ENCODE measurements around the gene GRIN2B.

Gene GRIN2B

GRCh38 chr12:13981296-13981962, at the start of gene GRIN2B:
GRIN2B (minus strand) TSS chr12:13981602; CDS start chr12:13866208, 115,394 bp downstream.
- TF ChIP-seq Cebpa-rat (IDR thresholded peaks at IDR 0.05), result no peak
- Histone ChIP-seq H3K36me3 (no peaks in the 10 kb centered on the region), H3K4me1 (peaks cover 0 to 8% (median 0%) of the 10 kb centered on the region in 10 experiments; a peak in 4 of 20 replicates), H3K4me3 (peak within 1 kb of the TSS in 9 of 10 experiments; percentile 14 to 46 (median 29); a peak in 15 of 20 replicates), H3K27me3 (peaks cover 31 to 58% (median 45%) of the 10 kb centered on the region in 11 experiments), H4K20me1 (no peaks in the 10 kb centered on the region; a peak in 1 of 22 replicates), H3K9me3 (replicated peaks in 1 of 11) (peaks cover 3 to 19% (median 11%) of the 10 kb centered on the region in 11 experiments; a peak in 15 of 22 replicates), H3K27ac (no peak within 1 kb of the TSS), H3K9ac (no peak within 1 kb of the TSS), H3K4me2 (peak within 1 kb of the TSS; percentile 31 to 75 (median 54); a peak in 20 of 22 replicates)

DNA sequence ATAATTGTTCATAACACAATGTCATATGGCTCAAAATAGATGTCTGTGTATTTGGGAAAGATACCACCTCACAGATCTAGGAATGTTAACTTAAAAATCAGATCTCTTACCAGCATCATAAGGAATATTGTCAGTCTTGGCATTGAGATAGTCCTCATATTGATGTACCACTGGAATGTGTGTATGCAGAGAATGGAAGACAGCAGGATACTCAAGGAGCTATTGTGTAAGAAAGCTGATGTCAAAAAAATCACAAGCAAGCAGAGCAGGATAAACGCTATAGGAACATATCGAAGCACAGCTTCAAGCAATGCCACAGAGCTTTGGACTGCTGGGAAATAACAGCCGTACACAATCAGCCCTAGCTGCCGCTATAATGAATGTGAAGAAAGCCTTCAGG, 45.1 kb upstream of the GRIN2B start:
- Histone ChIP-seq H3K9me3 (replicated peaks in 1 of 11) (no peaks in the 10 kb centered on the region), H4K20me1 (no peaks in the 10 kb centered on the region), H3K4me1 (no peaks in the 10 kb centered on the region), H3K36me3 (no peaks in the 10 kb centered on the region), H3K27ac (no peak overlapping the region), H3K4me3 (no peak overlapping the region), H3K9ac (no peak overlapping the region), H3K27me3 (no peaks in the 10 kb centered on the region), H3K4me2 (no peak overlapping the region)
- TF ChIP-seq Cebpa-rat (IDR thresholded peaks at IDR 0.05), result no peak

DNA sequence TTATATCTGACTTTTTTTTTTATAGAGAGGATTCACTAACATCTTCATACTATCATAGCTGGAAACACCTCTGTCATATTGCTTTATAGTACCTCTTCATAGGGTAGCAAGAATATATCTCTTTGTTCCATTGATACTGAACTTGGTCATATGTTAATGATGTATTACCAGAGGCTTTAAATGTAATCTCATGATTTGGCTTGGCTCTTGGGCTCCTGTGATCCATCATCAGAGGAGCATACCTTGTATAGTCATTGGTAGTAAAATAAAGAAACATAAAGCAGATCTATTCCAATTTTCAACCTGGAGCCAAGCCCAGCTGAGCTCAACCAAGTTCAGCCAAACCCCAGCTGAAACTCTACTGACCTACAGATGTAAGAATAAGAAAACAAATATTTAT, 43.2 kb upstream of the GRIN2B start:
- Histone ChIP-seq H3K9me3 (replicated peaks in 1 of 11) (no peaks in the 10 kb centered on the region), H3K4me1 (no peaks in the 10 kb centered on the region), H3K27me3 (no peaks in the 10 kb centered on the region), H3K4me3 (no peak overlapping the region), H4K20me1 (no peaks in the 10 kb centered on the region), H3K36me3 (no peaks in the 10 kb centered on the region), H3K27ac (no peak overlapping the region), H3K4me2 (no peak overlapping the region), H3K9ac (no peak overlapping the region)
- TF ChIP-seq Cebpa-rat (IDR thresholded peaks at IDR 0.05), result no peak

DNA sequence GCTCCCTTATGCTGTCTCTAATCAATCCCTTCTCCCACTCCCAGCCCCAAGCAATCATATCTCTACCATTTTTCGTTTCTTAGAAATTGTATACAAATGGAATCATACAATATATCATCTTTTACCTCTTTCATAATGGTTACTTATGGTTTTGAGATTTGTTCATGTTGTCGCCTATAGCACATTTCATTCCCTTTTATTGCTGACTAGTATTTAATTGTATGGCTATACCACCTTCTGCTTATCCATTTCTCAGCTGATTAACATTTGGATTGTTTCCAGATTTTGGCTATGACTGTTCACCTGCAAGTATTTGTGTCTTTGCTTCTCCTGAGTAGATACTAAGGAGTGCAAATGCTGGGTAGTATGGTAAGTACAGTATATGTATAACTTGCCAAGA, 36.7 kb upstream of the GRIN2B start:
- no peaks in the 10 kb centered on the region for H3K36me3 ChIP-seq
- no peak for TF ChIP-seq Cebpa-rat (IDR thresholded peaks at IDR 0.05)
- H3K9me3 ChIP-seq (replicated peaks in 1 of 11), result peaks cover 6 to 10% (median 9%) of the 10 kb centered on the region in 11 experiments
- H3K27me3 ChIP-seq, result no peaks in the 10 kb centered on the region
- no peak overlapping the region for H3K27ac ChIP-seq
- no peaks in the 10 kb centered on the region for H4K20me1 ChIP-seq
- no peak overlapping the region for H3K4me3 ChIP-seq
- no peaks in the 10 kb centered on the region for H3K4me1 ChIP-seq
- H3K4me2 ChIP-seq, result no peak overlapping the region
- H3K9ac ChIP-seq, result no peak overlapping the region

DNA sequence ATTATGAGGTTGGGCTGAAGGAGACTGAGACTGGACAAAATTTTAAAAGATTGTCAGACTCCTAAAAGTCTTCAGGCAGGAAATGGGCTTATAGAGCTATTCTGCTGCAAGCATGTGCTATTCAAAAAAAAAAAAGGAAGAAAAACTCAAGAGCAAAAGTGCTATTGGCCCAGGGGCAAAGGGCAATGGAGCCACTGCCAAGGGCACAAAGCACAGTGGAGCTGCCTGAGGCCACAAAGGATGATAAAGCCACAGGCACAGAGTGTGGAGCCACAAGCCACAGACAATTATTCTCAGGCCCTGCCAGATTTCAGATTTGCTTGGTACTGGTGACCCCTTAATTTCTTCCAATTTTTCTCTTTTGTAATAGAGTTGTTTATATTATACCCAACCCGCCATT, 29.6 kb upstream of the GRIN2B start:
- Histone ChIP-seq H3K4me3 (no peak overlapping the region), H4K20me1 (no peaks in the 10 kb centered on the region), H3K36me3 (no peaks in the 10 kb centered on the region), H3K9ac (no peak overlapping the region), H3K9me3 (replicated peaks in 1 of 11) (peaks cover 13 to 23% (median 20%) of the 10 kb centered on the region in 11 experiments), H3K4me2 (no peak overlapping the region; a peak in 1 of 22 replicates), H3K27ac (no peak overlapping the region), H3K4me1 (no peaks in the 10 kb centered on the region; a peak in 1 of 20 replicates), H3K27me3 (no peaks in the 10 kb centered on the region)
- no peak for TF ChIP-seq Cebpa-rat (IDR thresholded peaks at IDR 0.05)

DNA sequence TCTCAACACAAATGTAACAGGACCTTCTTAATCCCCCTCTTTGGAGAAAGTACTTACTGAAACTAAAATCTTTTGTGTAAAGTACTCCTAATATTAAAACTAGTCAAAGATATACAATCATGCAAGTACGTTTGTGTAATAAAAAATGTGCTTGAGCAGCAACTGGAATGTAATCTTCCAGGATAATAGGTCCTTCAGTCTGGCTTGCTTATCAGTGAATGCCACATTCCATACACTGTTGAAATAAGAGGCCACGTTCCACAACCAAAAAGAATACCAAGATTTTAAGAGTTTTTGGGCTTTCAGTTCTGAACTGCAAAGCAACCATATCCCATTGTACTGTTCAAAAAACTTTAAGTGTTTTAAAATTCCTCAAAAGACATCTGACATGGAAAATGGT, 26.2 kb upstream of the GRIN2B start:
- no peak overlapping the region for H3K27ac ChIP-seq
- no peaks in the 10 kb centered on the region; a peak in 1 of 20 replicates for H3K4me1 ChIP-seq
- no peaks in the 10 kb centered on the region for H4K20me1 ChIP-seq
- H3K27me3 ChIP-seq, result no peaks in the 10 kb centered on the region
- H3K36me3 ChIP-seq, result no peaks in the 10 kb centered on the region
- H3K4me3 ChIP-seq, result no peak overlapping the region
- TF ChIP-seq Cebpa-rat (IDR thresholded peaks at IDR 0.05), result no peak
- no peak overlapping the region for H3K4me2 ChIP-seq
- peaks cover under 1 to 18% (median 6%) of the 10 kb centered on the region in 11 experiments; a peak in 16 of 22 replicates for H3K9me3 ChIP-seq (replicated peaks in 1 of 11)
- no peak overlapping the region for H3K9ac ChIP-seq

- H3K9me3 ChIP-seq (replicated peaks in 1 of 11), result no peaks in the 10 kb centered on the region
- H3K27ac ChIP-seq, result no peak overlapping the region
- no peaks in the 10 kb centered on the region for H3K4me1 ChIP-seq
- no peaks in the 10 kb centered on the region for H3K27me3 ChIP-seq
- H3K4me2 ChIP-seq, result no peak overlapping the region
- no peaks in the 10 kb centered on the region for H4K20me1 ChIP-seq
- H3K4me3 ChIP-seq, result no peak overlapping the region
- no peak overlapping the region for H3K9ac ChIP-seq
- TF ChIP-seq Cebpa-rat (IDR thresholded peaks at IDR 0.05), result no peak
- no peaks in the 10 kb centered on the region for H3K36me3 ChIP-seq
Measured at GRCh38 chr12:13992585-13992984, 11.2 kb upstream of the GRIN2B start.

GRCh38 chr12:13992106-13992505, 10.7 kb upstream of the GRIN2B start:
- H3K27me3 ChIP-seq, result no peaks in the 10 kb centered on the region

GRCh38 chr12:13986031-13986430, 4.6 kb upstream of the GRIN2B start:
- peaks cover 14 to 26% (median 23%) of the 10 kb centered on the region in 11 experiments for H3K27me3 ChIP-seq
- no peak for TF ChIP-seq Cebpa-rat (IDR thresholded peaks at IDR 0.05)
- no peaks in the 10 kb centered on the region for H3K36me3 ChIP-seq
- no peak overlapping the region for H3K4me3 ChIP-seq
- H4K20me1 ChIP-seq, result no peaks in the 10 kb centered on the region
- H3K9me3 ChIP-seq (replicated peaks in 1 of 11), result peaks cover 0 to 8% (median 2%) of the 10 kb centered on the region in 11 experiments; a peak in 12 of 22 replicates
- no peak overlapping the region for H3K27ac ChIP-seq
- no peak overlapping the region for H3K9ac ChIP-seq
- H3K4me2 ChIP-seq, result no peak overlapping the region
- H3K4me1 ChIP-seq, result peaks cover 0 to 3% (median 0%) of the 10 kb centered on the region in 10 experiments; a peak in 2 of 20 replicates

More at GRCh38 chr12:13992106-13992505, 10.7 kb upstream of the GRIN2B start:
- H3K4me1 ChIP-seq, result no peaks in the 10 kb centered on the region
- H3K9ac ChIP-seq, result no peak overlapping the region
- H3K4me2 ChIP-seq, result no peak overlapping the region
- no peak for TF ChIP-seq Cebpa-rat (IDR thresholded peaks at IDR 0.05)
- H3K9me3 ChIP-seq (replicated peaks in 1 of 11), result no peaks in the 10 kb centered on the region
- no peaks in the 10 kb centered on the region for H3K36me3 ChIP-seq
- H3K27ac ChIP-seq, result no peak overlapping the region
- H3K4me3 ChIP-seq, result no peak overlapping the region
- no peaks in the 10 kb centered on the region for H4K20me1 ChIP-seq
